Fibroblast of lung (primary cell): ENCODE data around the gene RDH16. TPM values are rescaled to one million over a fixed set of nuclear protein-coding genes. Genes with fewer than 3 reads are reported as not detected.

ENCODE experiments used
- DNase-seq, 2 donors: peaks; one replicate each; pipeline versions ENCODE4 v3.0.0 to v3.0.0-alpha.2; 2010; ENCODE audit warnings: low read depth in 2 of 2
- H2AFZ ChIP-seq: 2 replicates; pipeline ENCODE4 v1.5.1; 2012; ENCODE audit warnings: low read length, control low read depth, inconsistent platforms
- H3K27ac ChIP-seq: 2 replicates; pipeline ENCODE4 v1.5.1; 2011; ENCODE audit warnings: low read length, control low read depth; ENCODE audit not compliant: insufficient read depth
- H3K27me3 ChIP-seq: 2 replicates; pipeline ENCODE4 v1.5.1; 2011; ENCODE audit warnings: mild to moderate bottlenecking, low read length; ENCODE audit not compliant: control insufficient read depth, insufficient read depth
- H3K36me3 ChIP-seq: 2 replicates; pipeline ENCODE4 v1.5.1; 2011; ENCODE audit warnings: low read length; ENCODE audit not compliant: control insufficient read depth, insufficient read depth
- H3K4me1 ChIP-seq: 2 replicates; pipeline ENCODE4 v1.5.1; 2011; ENCODE audit warnings: low read length; ENCODE audit not compliant: control insufficient read depth, insufficient read depth; ENCODE audit errors: extremely low read depth
- H3K4me2 ChIP-seq: 2 replicates; pipeline ENCODE4 v1.5.1; 2011; ENCODE audit warnings: low read length, control low read depth; ENCODE audit not compliant: insufficient read depth; ENCODE audit errors: extremely low read depth
- H3K4me3 ChIP-seq, 4 experiments: fragments of 200-600 bp in 1 of 4; sonication (generic) in 1 of 4; replicated peaks in 1 of 4; 2 replicates each; pipeline ENCODE4 v1.5.1; 2011 to 2016; ENCODE audit warnings: low read length in 4 of 4, low read depth in 3 of 4, mild to moderate bottlenecking in 3 of 4, control low read depth in 2 of 4, inconsistent platforms in 1 of 4, mixed read lengths in 1 of 4; ENCODE audit not compliant: insufficient read depth in 1 of 4; ENCODE audit errors: control extremely low read depth in 1 of 4
- H3K79me2 ChIP-seq: 2 replicates; pipeline ENCODE4 v1.5.1; 2012; ENCODE audit warnings: mild to moderate bottlenecking, low read length, inconsistent platforms; ENCODE audit not compliant: control insufficient read depth, insufficient read depth
- H3K9ac ChIP-seq: 2 replicates; pipeline ENCODE4 v1.5.1; 2011; ENCODE audit warnings: mild to moderate bottlenecking, low read length, control low read depth; ENCODE audit not compliant: insufficient read depth
- H3K9me3 ChIP-seq: 2 replicates; pipeline ENCODE4 v1.5.1; 2012; ENCODE audit warnings: low read depth, low read length; ENCODE audit not compliant: control insufficient read depth, insufficient read depth
- H4K20me1 ChIP-seq: 2 replicates; pipeline ENCODE4 v1.5.1; 2011; ENCODE audit warnings: low read length; ENCODE audit not compliant: control insufficient read depth, insufficient read depth; ENCODE audit errors: extremely low read depth
- CTCF ChIP-seq, 2 donors: IDR thresholded peaks in 1 of 2; conservative IDR thresholded peaks in 1 of 2; 1 replicate in 1 of 2; 2 replicates in 1 of 2; pipeline ENCODE4 v1.5.1; 2011 to 2012; ENCODE audit warnings: low read length in 2 of 2, control low read depth in 1 of 2, inconsistent platforms in 1 of 2, low read depth in 1 of 2, mild to moderate bottlenecking in 1 of 2
- EZH2 ChIP-seq: IDR thresholded peaks from 2 replicates; pipeline ENCODE4 v1.5.1; 2012; ENCODE audit warnings: low read length, control low read depth, mild to moderate bottlenecking; ENCODE audit errors: missing control alignments
- polyA plus RNA-seq, 2 donors: library from polyadenylated mRNA; depleted of rRNA in 1 of 2; stranded (reverse) in 1 of 2; unstranded in 1 of 2; fragments of >200 nt; gene quantifications; 2 replicates each; pipeline ENCODE4 v1.2.1, GENCODE V29; 2011 to 2012; ENCODE audit warnings: missing spikeins in 1 of 2
- total RNA-seq: library from RNA; depleted of rRNA; stranded (reverse); fragments of >200 nt; gene quantifications from 2 replicates; pipeline ENCODE4 v1.2.1, GENCODE V29; 2014

The RDH16 gene
- total and polyA plus RNA-seq, 2 donors (not counting 1 experiment from before 2014, with no cell fraction given) = 0.17 TPM; not detected in 1

- Histone ChIP-seq H2AFZ (no peak overlapping the region), H3K9me3 (no peaks in the 10 kb centered on the region), H3K4me2 (no peak overlapping the region)
Measured at GRCh38 chr12:56998981-56999380, 41.6 kb upstream of the RDH16 start.

GRCh38 chr12:56998316-56998715 lies 40.9 kb upstream of the RDH16 start:
- Histone ChIP-seq H2AFZ (no peak overlapping the region), H3K9me3 (no peaks in the 10 kb centered on the region), H3K36me3 (peaks cover 6% of the 10 kb centered on the region), H3K79me2 (peaks cover 1% of the 10 kb centered on the region), H3K4me2 (no peak overlapping the region), H3K27ac (no peak overlapping the region), H3K4me3 (no peak overlapping the region), H3K9ac (no peak overlapping the region), H4K20me1 (no peaks in the 10 kb centered on the region), H3K4me1 (peaks cover 4% of the 10 kb centered on the region), H3K27me3 (no peaks in the 10 kb centered on the region)
- TF ChIP-seq CTCF (conservative IDR thresholded peaks at IDR 0.05 in 1 of 2, IDR thresholded peaks at IDR 0.05 in 1 of 2; ENCODE audit: low read depth in 1 of 2, low read length in 2 of 2) (no peak), EZH2 (no peak)
- DNase-seq = no peak

More at GRCh38 chr12:56998981-56999380, 41.6 kb upstream of the RDH16 start:
- Histone ChIP-seq H3K4me1 (peaks cover 4% of the 10 kb centered on the region), H3K4me3 (no peak overlapping the region), H3K27me3 (no peaks in the 10 kb centered on the region), H3K9ac (no peak overlapping the region), H3K36me3 (peaks cover 11% of the 10 kb centered on the region), H3K27ac (no peak overlapping the region), H3K79me2 (peaks cover 3% of the 10 kb centered on the region), H4K20me1 (no peaks in the 10 kb centered on the region)
- no peak for DNase-seq
- TF ChIP-seq EZH2 (no peak), CTCF (conservative IDR thresholded peaks at IDR 0.05 in 1 of 2, IDR thresholded peaks at IDR 0.05 in 1 of 2; ENCODE audit: low read depth in 1 of 2, low read length in 2 of 2) (no peak)

GRCh38 chr12:56996793-56997545 lies 39.6 kb upstream of the RDH16 start:
- no peak for TF ChIP-seq CTCF (conservative IDR thresholded peaks at IDR 0.05 in 1 of 2, IDR thresholded peaks at IDR 0.05 in 1 of 2; ENCODE audit: low read depth in 1 of 2, low read length in 2 of 2)
- no peak for TF ChIP-seq EZH2
- no peak overlapping the region for H3K4me3 ChIP-seq
- no peaks in the 10 kb centered on the region for H3K79me2 ChIP-seq
- no peaks in the 10 kb centered on the region for H3K27me3 ChIP-seq
- H3K9ac ChIP-seq = no peak overlapping the region
- no peak for DNase-seq
- H3K36me3 ChIP-seq = no peaks in the 10 kb centered on the region
- H3K27ac ChIP-seq = no peak overlapping the region
- H2AFZ ChIP-seq = no peak overlapping the region
- no peak overlapping the region for H3K4me2 ChIP-seq
- no peaks in the 10 kb centered on the region for H3K9me3 ChIP-seq
- peaks cover 4% of the 10 kb centered on the region for H3K4me1 ChIP-seq
- H4K20me1 ChIP-seq = no peaks in the 10 kb centered on the region
